GM23338 (cell line): ENCODE results near the gene LPCAT3. TPM values are rescaled to one million over a fixed set of nuclear protein-coding genes. Genes with fewer than 3 reads are reported as not detected.

Source experiments
- ATAC-seq: fragments of 200-7000 bp; cut with Tn5 transposase; 3 replicates; pipeline ENCODE4 v1.9.1; 2020
- DNase-seq: peaks from one replicate; pipeline ENCODE4 v3.0.0-alpha.2; 2015; ENCODE audit warnings: low spot score
- H2AFZ ChIP-seq: fragments of 200-600 bp; sonication (generic); 2 replicates; pipeline ENCODE4 v1.8.0; 2016; ENCODE audit warnings: antibody characterized with exemption, mild to moderate bottlenecking, moderate library complexity
- H3F3A ChIP-seq: fragments of 200-600 bp; sonication (generic); replicated peaks from 2 replicates; pipeline ENCODE4 v1.8.0; 2017; ENCODE audit warnings: antibody characterized with exemption, mixed run types, low read depth
- H3K27ac ChIP-seq: fragments of 200-600 bp; sonication (generic); 2 replicates; pipeline ENCODE4 v1.6.1; 2016; ENCODE audit warnings: low read depth
- H3K27me3 ChIP-seq: fragments of 200-600 bp; sonication (generic); 2 replicates; pipeline ENCODE4 v1.8.0; 2016; ENCODE audit warnings: mild to moderate bottlenecking, mixed run types, moderate library complexity; ENCODE audit not compliant: insufficient read depth
- H3K36me3 ChIP-seq: fragments of 200-600 bp; sonication (generic); 2 replicates; pipeline ENCODE4 v1.8.0; 2016; ENCODE audit warnings: mild to moderate bottlenecking; ENCODE audit not compliant: insufficient read depth
- H3K4me1 ChIP-seq: fragments of 200-600 bp; sonication (generic); 2 replicates; pipeline ENCODE4 v1.8.0; 2016; ENCODE audit warnings: mild to moderate bottlenecking, moderate library complexity; ENCODE audit not compliant: insufficient read depth
- H3K4me2 ChIP-seq: fragments of 200-600 bp; sonication (generic); 2 replicates; pipeline ENCODE4 v1.7.1; 2017; ENCODE audit warnings: mixed run types
- H3K4me3 ChIP-seq: fragments of 200-600 bp; sonication (generic); 2 replicates; pipeline ENCODE4 v1.6.1; 2016; ENCODE audit warnings: mixed run types
- H3K79me2 ChIP-seq: fragments of 200-600 bp; sonication (generic); replicated peaks from 2 replicates; pipeline ENCODE4 v1.8.0; 2017; ENCODE audit warnings: mild to moderate bottlenecking; ENCODE audit not compliant: insufficient read depth
- H3K9me2 ChIP-seq: fragments of 200-600 bp; sonication (generic); 2 replicates; pipeline ENCODE4 v1.8.0; 2017; ENCODE audit not compliant: insufficient read depth
- H4K20me1 ChIP-seq: fragments of 200-600 bp; sonication (generic); replicated peaks from 2 replicates; pipeline ENCODE4 v1.8.0; 2017; ENCODE audit warnings: mild to moderate bottlenecking; ENCODE audit not compliant: insufficient read depth
- H3K27ac Mint-ChIP-seq: 2 replicates; pipeline ENCODE4 v1.8.0; 2020; ENCODE audit warnings: inconsistent platforms, mild to moderate bottlenecking, moderate library complexity, mixed read lengths
- H3K27me3 Mint-ChIP-seq: 3 replicates; pipeline ENCODE4 v1.8.0; 2022; ENCODE audit warnings: low read depth, mild to moderate bottlenecking, moderate library complexity, mixed read lengths, inconsistent platforms; ENCODE audit not compliant: insufficient read depth, poor library complexity
- H3K36me3 Mint-ChIP-seq: 3 replicates; pipeline ENCODE4 v1.8.0; 2021; ENCODE audit warnings: low read depth, mild to moderate bottlenecking, inconsistent platforms, moderate library complexity, mixed read lengths
- H3K4me1 Mint-ChIP-seq: 3 replicates; pipeline ENCODE4 v1.8.0; 2020; ENCODE audit warnings: mild to moderate bottlenecking, inconsistent platforms, mixed read lengths
- H3K4me3 Mint-ChIP-seq: 3 replicates; pipeline ENCODE4 v1.8.0; 2021; ENCODE audit warnings: moderate library complexity, mild to moderate bottlenecking, inconsistent platforms, mixed read lengths
- H3K9me3 Mint-ChIP-seq: 3 replicates; pipeline ENCODE4 v1.8.0; 2020; ENCODE audit warnings: moderate library complexity, mild to moderate bottlenecking, inconsistent platforms, mixed read lengths
- CREB1 ChIP-seq: fragments of 250-450 bp; sonication (Bioruptor Pico); IDR thresholded peaks from 2 replicates; pipeline ENCODE4 v1.5.0; 2020; ENCODE audit warnings: low read depth, mild to moderate bottlenecking, moderate library complexity
- EZH2 ChIP-seq: fragments of 200-600 bp; sonication (generic); IDR thresholded peaks from one replicate; pipeline ENCODE4 v1.8.0; 2017; ENCODE audit warnings: antibody characterized with exemption, mild to moderate bottlenecking, low read depth; ENCODE audit not compliant: unreplicated experiment
- EZH2phosphoT487 ChIP-seq: fragments of 200-600 bp; sonication (generic); IDR thresholded peaks from one replicate; pipeline ENCODE4 v1.8.1; 2018; ENCODE audit warnings: antibody characterized with exemption; ENCODE audit not compliant: unreplicated experiment
- JUNB ChIP-seq: IDR thresholded peaks from one replicate; pipeline ENCODE4 v1.6.1; 2016; ENCODE audit warnings: antibody characterized with exemption; ENCODE audit not compliant: unreplicated experiment
- NANOG ChIP-seq: IDR thresholded peaks from 2 replicates; pipeline ENCODE4 v1.6.1; 2016; ENCODE audit warnings: antibody characterized with exemption, borderline replicate concordance
- POLR2AphosphoS5 ChIP-seq: IDR thresholded peaks from 2 replicates; pipeline ENCODE4 v1.6.1; 2016; ENCODE audit warnings: antibody characterized with exemption, low read depth
- STAT1 ChIP-seq: IDR thresholded peaks from one replicate; pipeline ENCODE4 v1.6.1; 2016; ENCODE audit warnings: antibody characterized with exemption; ENCODE audit not compliant: unreplicated experiment
- ZNF114 ChIP-seq: fragments of 250-450 bp; sonication (Bioruptor Pico); IDR thresholded peaks from 2 replicates; pipeline ENCODE4 v1.5.0; 2020; ENCODE audit warnings: mild to moderate bottlenecking, moderate library complexity
- ZNF331 ChIP-seq: fragments of 250-450 bp; sonication (Bioruptor Pico); IDR thresholded peaks from 2 replicates; pipeline ENCODE4 v1.5.0; 2020; ENCODE audit warnings: low read depth, mild to moderate bottlenecking, moderate library complexity
- polyA plus RNA-seq: library from polyadenylated mRNA; unstranded; fragments of >200 nt; fragmentation: Nextera tagmentation; extraction: Ambion mirVana; gene quantifications from 2 replicates; pipeline ENCODE4 v1.2.1, GENCODE V29; 2016
- total RNA-seq: library from RNA; depleted of rRNA; stranded (reverse); fragments of >200 nt; shearing (Covaris generic); gene quantifications from 2 replicates; pipeline ENCODE4 v1.2.3, GENCODE V29; 2014
- TF ChIP-seq, protein P1 (sequence below): IDR thresholded peaks from one replicate; pipeline ENCODE4 v1.6.1; 2018; ENCODE audit warnings: antibody characterized with exemption; ENCODE audit not compliant: unreplicated experiment
- TF ChIP-seq, protein P2 (sequence below), 2 experiments: fragments of 200-600 bp in 1 of 2; sonication (generic) in 1 of 2; conservative IDR thresholded peaks; 2 replicates each; pipeline versions ENCODE4 v1.5.1 to v1.6.1; 2016 to 2017; ENCODE audit warnings: antibody characterized with exemption in 2 of 2, low read depth in 2 of 2, mild to moderate bottlenecking in 2 of 2, moderate library complexity in 1 of 2
- TF ChIP-seq, protein P3 (sequence below): IDR thresholded peaks from 2 replicates; pipeline ENCODE4 v1.6.1; 2016; ENCODE audit warnings: antibody characterized with exemption
- TF ChIP-seq, protein P4 (sequence below): fragments of 250-450 bp; sonication (Bioruptor Pico); IDR thresholded peaks from 2 replicates; pipeline ENCODE4 v1.5.0; 2020; ENCODE audit warnings: mild to moderate bottlenecking, moderate library complexity

LPCAT3 gene
- total and polyA plus RNA-seq, 2 experiments from 2014 or later = 21.4 to 51.5 TPM

DNA sequence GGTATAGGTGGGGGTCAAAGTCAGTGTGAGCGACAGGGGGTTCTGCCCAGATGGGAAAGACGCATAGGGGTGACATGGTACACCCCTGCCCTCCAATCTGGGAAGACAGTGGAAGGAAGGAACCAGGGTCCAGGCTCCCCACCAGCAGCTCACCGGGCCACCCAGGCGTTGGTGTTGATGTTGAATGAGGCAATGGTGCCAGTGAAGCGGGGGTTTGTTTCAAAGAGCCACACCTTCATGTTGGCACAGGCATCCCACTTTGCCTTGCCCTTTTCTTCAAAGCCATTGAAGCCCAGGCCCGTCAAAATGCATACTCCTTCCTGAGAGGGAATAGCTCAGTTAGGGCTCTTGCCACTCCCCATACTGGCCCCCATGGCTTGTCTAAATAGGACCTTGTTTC lies 40.1 kb downstream of the LPCAT3 start:
- Mint-ChIP-seq H3K9me3 (no peaks in the 10 kb centered on the region), H3K36me3 (peaks cover 86% of the 10 kb centered on the region), H3K27ac (peak overlapping the region; percentile 64; the same call in 1 of the 2 replicates), H3K4me3 (no peak overlapping the region), H3K4me1 (peaks cover 22% of the 10 kb centered on the region), H3K27me3 (peaks cover 11% of the 10 kb centered on the region)
- Histone ChIP-seq H3K4me3 (no peak overlapping the region), H3K27me3 (no peaks in the 10 kb centered on the region), H3K4me2 (no peak overlapping the region), H3F3A (peaks cover 34% of the 10 kb centered on the region), H4K20me1 (peaks cover 17% of the 10 kb centered on the region), H3K27ac (peak overlapping the region; percentile 80), H3K4me1 (no peaks in the 10 kb centered on the region; the same call in 1 of the 2 replicates), H2AFZ (no peak overlapping the region), H3K36me3 (peaks cover 30% of the 10 kb centered on the region), H3K9me2 (no peaks in the 10 kb centered on the region), H3K79me2 (peaks cover 4% of the 10 kb centered on the region; the same call in 1 of the 2 replicates)
- DNase-seq = no peak
- TF ChIP-seq EZH2 = no peak
- no peak for TF ChIP-seq CREB1
- TF ChIP-seq, protein P1, sequence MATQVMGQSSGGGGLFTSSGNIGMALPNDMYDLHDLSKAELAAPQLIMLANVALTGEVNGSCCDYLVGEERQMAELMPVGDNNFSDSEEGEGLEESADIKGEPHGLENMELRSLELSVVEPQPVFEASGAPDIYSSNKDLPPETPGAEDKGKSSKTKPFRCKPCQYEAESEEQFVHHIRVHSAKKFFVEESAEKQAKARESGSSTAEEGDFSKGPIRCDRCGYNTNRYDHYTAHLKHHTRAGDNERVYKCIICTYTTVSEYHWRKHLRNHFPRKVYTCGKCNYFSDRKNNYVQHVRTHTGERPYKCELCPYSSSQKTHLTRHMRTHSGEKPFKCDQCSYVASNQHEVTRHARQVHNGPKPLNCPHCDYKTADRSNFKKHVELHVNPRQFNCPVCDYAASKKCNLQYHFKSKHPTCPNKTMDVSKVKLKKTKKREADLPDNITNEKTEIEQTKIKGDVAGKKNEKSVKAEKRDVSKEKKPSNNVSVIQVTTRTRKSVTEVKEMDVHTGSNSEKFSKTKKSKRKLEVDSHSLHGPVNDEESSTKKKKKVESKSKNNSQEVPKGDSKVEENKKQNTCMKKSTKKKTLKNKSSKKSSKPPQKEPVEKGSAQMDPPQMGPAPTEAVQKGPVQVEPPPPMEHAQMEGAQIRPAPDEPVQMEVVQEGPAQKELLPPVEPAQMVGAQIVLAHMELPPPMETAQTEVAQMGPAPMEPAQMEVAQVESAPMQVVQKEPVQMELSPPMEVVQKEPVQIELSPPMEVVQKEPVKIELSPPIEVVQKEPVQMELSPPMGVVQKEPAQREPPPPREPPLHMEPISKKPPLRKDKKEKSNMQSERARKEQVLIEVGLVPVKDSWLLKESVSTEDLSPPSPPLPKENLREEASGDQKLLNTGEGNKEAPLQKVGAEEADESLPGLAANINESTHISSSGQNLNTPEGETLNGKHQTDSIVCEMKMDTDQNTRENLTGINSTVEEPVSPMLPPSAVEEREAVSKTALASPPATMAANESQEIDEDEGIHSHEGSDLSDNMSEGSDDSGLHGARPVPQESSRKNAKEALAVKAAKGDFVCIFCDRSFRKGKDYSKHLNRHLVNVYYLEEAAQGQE = no peak
- TF ChIP-seq, protein P2, sequence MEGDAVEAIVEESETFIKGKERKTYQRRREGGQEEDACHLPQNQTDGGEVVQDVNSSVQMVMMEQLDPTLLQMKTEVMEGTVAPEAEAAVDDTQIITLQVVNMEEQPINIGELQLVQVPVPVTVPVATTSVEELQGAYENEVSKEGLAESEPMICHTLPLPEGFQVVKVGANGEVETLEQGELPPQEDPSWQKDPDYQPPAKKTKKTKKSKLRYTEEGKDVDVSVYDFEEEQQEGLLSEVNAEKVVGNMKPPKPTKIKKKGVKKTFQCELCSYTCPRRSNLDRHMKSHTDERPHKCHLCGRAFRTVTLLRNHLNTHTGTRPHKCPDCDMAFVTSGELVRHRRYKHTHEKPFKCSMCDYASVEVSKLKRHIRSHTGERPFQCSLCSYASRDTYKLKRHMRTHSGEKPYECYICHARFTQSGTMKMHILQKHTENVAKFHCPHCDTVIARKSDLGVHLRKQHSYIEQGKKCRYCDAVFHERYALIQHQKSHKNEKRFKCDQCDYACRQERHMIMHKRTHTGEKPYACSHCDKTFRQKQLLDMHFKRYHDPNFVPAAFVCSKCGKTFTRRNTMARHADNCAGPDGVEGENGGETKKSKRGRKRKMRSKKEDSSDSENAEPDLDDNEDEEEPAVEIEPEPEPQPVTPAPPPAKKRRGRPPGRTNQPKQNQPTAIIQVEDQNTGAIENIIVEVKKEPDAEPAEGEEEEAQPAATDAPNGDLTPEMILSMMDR (conservative IDR thresholded peaks at IDR 0.05; ENCODE audit: low read depth in 2 of 2) = no peak
- no peak for TF ChIP-seq NANOG
- no peak for TF ChIP-seq ZNF331 (CRISPR knock-in tag)
- TF ChIP-seq JUNB = no peak
- no peak for TF ChIP-seq POLR2AphosphoS5
- no peak for TF ChIP-seq STAT1
- TF ChIP-seq, protein P3, sequence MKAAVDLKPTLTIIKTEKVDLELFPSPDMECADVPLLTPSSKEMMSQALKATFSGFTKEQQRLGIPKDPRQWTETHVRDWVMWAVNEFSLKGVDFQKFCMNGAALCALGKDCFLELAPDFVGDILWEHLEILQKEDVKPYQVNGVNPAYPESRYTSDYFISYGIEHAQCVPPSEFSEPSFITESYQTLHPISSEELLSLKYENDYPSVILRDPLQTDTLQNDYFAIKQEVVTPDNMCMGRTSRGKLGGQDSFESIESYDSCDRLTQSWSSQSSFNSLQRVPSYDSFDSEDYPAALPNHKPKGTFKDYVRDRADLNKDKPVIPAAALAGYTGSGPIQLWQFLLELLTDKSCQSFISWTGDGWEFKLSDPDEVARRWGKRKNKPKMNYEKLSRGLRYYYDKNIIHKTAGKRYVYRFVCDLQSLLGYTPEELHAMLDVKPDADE = no peak
- TF ChIP-seq ZNF114 (CRISPR knock-in tag) = no peak
- TF ChIP-seq, protein P4, sequence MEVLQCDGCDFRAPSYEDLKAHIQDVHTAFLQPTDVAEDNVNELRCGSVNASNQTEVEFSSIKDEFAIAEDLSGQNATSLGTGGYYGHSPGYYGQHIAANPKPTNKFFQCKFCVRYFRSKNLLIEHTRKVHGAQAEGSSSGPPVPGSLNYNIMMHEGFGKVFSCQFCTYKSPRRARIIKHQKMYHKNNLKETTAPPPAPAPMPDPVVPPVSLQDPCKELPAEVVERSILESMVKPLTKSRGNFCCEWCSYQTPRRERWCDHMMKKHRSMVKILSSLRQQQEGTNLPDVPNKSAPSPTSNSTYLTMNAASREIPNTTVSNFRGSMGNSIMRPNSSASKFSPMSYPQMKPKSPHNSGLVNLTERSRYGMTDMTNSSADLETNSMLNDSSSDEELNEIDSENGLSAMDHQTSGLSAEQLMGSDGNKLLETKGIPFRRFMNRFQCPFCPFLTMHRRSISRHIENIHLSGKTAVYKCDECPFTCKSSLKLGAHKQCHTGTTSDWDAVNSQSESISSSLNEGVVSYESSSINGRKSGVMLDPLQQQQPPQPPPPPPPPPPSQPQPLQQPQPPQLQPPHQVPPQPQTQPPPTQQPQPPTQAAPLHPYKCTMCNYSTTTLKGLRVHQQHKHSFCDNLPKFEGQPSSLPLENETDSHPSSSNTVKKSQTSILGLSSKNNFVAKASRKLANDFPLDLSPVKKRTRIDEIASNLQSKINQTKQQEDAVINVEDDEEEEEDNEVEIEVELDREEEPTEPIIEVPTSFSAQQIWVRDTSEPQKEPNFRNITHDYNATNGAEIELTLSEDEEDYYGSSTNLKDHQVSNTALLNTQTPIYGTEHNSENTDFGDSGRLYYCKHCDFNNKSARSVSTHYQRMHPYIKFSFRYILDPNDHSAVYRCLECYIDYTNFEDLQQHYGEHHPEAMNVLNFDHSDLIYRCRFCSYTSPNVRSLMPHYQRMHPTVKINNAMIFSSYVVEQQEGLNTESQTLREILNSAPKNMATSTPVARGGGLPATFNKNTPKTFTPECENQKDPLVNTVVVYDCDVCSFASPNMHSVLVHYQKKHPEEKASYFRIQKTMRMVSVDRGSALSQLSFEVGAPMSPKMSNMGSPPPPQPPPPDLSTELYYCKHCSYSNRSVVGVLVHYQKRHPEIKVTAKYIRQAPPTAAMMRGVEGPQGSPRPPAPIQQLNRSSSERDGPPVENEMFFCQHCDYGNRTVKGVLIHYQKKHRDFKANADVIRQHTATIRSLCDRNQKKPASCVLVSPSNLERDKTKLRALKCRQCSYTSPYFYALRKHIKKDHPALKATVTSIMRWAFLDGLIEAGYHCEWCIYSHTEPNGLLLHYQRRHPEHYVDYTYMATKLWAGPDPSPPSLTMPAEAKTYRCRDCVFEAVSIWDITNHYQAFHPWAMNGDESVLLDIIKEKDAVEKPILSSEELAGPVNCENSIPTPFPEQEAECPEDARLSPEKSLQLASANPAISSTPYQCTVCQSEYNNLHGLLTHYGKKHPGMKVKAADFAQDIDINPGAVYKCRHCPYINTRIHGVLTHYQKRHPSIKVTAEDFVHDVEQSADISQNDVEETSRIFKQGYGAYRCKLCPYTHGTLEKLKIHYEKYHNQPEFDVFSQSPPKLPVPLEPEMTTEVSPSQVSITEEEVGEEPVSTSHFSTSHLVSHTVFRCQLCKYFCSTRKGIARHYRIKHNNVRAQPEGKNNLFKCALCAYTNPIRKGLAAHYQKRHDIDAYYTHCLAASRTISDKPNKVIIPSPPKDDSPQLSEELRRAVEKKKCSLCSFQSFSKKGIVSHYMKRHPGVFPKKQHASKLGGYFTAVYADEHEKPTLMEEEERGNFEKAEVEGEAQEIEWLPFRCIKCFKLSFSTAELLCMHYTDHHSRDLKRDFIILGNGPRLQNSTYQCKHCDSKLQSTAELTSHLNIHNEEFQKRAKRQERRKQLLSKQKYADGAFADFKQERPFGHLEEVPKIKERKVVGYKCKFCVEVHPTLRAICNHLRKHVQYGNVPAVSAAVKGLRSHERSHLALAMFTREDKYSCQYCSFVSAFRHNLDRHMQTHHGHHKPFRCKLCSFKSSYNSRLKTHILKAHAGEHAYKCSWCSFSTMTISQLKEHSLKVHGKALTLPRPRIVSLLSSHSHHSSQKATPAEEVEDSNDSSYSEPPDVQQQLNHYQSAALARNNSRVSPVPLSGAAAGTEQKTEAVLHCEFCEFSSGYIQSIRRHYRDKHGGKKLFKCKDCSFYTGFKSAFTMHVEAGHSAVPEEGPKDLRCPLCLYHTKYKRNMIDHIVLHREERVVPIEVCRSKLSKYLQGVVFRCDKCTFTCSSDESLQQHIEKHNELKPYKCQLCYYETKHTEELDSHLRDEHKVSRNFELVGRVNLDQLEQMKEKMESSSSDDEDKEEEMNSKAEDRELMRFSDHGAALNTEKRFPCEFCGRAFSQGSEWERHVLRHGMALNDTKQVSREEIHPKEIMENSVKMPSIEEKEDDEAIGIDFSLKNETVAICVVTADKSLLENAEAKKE (CRISPR knock-in tag) = no peak
- TF ChIP-seq EZH2phosphoT487 = no peak
- ATAC-seq = no peak
